GM21723 (cell line): ENCODE measurements around the gene STEAP3.

ENCODE experiments used
- ATAC-seq: cut with Tn5 transposase; IDR thresholded peaks from one replicate; pipeline ENCODE4 v1.9.1; 2021; ENCODE audit warnings: mild to moderate bottlenecking, moderate library complexity; ENCODE audit not compliant: unreplicated experiment

STEAP3 gene, protein sequence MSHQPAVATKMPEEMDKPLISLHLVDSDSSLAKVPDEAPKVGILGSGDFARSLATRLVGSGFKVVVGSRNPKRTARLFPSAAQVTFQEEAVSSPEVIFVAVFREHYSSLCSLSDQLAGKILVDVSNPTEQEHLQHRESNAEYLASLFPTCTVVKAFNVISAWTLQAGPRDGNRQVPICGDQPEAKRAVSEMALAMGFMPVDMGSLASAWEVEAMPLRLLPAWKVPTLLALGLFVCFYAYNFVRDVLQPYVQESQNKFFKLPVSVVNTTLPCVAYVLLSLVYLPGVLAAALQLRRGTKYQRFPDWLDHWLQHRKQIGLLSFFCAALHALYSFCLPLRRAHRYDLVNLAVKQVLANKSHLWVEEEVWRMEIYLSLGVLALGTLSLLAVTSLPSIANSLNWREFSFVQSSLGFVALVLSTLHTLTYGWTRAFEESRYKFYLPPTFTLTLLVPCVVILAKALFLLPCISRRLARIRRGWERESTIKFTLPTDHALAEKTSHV

DNA sequence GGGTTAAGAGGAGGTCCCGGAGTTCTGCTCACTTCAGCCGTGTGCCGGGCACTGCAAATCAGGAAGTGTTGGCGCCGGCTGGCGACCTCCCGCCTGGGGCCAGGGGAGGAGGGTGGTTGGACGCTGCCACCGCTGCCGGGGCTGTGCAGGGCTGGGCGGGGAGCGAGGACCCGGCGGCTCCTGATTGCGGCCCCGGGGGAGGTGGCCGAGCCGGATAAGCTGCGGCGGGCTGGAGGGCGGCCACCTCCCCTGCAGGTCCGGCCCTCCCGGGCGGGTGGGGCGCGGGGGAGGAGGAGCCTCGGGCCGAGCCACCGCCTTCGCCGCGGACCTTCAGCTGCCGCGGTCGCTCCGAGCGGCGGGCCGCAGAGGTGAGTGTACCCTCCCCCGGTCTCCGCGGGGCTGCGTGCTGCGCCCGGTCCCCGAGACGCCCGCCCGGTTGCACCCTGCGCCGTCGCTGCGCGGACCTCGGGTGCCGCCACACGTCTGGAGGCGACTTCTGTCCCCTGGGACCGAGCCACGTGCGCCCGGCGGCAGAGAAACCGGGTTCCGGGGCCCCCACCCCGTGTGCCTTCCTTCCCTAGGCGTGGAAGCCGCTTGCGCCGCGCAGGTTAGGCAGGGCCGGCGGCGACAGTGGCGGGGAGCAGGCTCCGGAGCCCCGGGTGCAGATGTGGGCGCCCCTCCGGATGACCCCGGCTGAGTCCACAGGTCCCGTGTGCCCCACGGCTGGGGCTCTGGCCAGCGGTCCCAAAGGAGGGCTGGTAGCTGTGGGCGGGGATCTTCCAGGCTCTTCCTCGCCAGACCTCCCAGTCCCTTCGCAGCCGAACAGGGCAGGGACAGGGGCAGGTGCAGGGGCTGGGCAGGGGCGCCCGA is at the start of gene STEAP3:
STEAP3 (plus strand) TSS at position 314 of the 870 bp plus-strand sequence. CDS start 7,179 bp downstream, outside the sequence.
- ATAC-seq = peak; percentile 84

DNA sequence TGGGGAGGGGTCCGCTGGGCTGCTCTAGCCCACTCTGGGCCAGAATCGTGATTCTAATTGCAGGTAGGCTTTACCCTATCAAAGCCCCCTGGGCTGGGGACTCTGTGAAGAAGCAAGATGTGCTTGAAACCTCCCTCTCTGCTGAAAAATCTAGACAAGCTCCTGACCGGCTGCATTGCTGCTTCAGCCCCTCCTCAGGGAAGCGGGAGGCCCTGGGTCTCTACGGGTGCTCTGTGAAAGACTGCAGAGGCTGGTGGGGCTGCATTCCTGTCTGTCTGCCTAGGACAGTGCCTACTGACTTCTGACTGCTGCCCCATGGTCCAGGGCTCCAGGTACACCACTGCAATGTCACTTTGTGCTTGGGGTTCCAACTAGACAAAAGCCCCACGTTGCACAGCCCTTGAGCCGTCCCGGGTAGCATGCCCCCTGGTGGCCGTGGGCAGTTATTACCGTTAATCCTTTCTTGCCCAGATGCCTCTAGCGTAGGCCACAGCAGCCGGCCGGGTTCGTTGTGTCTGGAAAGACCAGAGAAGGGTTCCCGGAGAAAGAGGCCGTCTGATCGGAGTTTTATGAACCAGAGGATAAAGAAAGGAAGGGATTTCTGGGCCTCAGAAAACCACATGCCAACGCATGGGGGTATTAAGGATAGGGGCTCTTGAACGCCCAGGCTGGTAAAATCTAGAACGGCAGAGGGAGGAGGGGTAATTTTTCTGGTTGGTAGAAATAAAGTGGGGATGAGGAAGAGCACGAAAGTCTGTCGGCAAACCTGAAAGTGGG is 49.2 kb upstream of the STEAP3 start:
- ATAC-seq = peak; percentile 90

DNA sequence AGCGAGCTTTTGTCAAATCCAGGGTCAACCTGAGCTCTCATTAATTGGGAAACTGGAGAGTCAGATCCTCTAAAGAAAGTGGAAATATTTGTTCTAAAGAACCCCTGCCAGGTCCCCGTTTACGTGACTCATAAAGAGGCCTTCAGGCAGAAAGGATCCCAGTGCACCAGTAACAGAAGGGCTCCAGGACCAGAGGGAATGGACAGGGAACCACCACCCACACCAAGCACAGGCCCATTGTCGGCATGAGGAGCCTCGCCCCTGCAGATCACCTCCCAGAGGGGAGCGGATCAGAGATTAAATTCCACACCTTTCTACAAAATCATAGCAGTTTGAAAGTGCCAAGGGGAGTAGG is 48.7 kb upstream of the STEAP3 start:
- ATAC-seq = no peak

DNA sequence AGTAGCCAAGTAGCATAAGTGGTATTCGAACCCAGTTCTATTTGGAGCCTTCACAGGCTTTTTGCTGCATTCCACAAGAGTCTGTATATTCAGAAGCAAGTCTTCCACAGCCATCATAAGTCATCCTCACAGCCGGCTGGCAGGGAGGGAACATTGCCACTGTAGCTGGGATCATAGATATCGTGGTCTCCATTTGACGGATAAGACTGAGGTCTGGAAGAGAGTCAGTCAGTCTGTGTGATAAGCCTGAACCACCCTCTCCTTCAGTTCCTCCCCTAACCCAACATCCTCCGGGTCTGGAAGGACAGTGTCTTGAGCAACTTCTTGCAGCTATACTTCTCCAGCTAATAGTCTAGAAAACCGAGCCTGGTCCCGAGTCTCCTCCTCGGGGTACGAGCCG is 48.1 kb upstream of the STEAP3 start:
- no peak for ATAC-seq

DNA sequence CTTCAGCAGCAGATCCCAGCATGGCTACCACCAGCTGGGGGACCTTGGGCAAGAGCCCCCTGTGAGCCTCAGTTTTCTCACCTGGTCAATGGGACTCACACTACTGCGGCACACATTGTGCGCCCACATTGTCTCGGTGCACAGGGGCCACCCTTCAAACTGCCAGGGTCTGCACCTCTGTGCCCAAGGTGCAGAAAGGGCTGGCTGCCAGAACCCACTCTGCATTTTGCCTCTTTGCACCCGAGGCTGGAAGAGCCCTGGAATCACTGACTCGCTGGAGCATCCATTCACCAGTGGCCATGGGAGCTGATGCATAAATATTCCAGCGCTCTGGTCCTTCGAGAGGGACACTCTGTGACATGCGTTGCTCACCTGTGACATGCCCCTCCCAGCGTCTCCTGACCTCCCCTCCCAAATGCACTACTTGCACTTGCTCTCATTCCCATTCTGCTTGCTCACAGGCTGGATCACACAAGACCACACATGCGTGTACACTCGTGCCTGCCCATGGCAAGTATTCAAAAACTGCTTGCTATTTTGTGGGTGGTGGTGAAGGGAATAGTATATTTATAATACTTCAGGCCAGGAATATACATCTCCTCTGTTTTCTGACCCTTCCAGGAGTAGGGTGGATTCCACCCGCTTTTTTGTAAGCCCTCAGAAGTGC is 46.3 kb upstream of the STEAP3 start:
- no peak for ATAC-seq

DNA sequence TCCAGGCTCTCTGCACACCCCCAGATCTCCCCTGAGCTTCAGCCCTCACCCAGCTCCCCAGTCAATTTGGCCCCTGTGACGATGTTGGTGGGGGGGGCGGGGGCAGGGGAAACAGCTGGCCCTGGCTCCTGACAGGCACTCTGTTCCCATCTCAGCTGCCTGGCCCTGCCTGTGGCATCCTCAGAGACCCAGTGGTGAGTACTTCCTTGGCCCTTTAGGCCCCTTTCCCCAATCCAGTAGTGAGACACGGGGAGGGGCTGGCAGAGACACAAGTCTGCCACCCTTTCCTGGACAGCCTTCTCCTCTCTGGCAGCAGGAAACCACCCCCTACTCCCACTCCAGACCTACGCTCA is 45.8 kb upstream of the STEAP3 start:
- ATAC-seq = no peak

DNA sequence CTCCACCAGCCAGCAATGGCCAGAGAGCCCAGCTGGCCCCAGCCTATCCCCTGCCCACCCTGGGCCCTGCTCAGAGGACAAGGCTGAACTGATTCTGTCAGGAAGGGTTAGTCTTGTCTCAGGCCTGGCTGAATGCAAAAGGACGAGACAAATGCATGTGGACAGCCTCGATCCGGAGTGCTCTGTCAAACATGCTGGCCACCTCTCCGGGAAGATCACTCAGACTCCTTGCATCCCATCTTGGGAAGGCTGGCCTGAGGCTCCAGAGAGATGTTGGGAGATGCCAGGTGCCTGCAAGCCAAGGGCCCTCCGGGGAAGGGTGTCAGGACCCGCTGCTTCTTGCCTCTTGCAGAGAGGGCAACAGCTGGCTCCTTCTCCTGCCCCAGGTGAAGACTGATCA is 44.9 kb upstream of the STEAP3 start:
- no peak for ATAC-seq

DNA sequence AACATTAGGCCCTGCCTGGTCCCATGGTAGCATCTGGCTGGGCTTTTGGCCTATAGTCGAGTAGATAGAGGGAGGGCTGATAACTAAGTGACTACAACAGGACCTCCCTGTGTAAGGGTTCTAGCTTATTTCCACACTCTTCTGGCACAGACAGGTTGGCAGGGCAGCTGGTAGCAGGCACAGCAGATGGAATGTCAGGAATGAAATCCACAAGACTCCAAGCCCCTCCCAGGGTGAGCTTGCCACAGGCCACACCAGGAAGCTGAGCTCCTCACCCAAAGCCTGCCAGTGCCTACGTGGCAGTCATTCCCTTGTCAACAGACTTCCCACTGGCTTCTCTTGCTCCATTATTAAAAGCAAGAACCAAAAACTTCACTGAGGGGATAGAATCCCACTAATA is 44.4 kb upstream of the STEAP3 start:
- ATAC-seq = no peak

DNA sequence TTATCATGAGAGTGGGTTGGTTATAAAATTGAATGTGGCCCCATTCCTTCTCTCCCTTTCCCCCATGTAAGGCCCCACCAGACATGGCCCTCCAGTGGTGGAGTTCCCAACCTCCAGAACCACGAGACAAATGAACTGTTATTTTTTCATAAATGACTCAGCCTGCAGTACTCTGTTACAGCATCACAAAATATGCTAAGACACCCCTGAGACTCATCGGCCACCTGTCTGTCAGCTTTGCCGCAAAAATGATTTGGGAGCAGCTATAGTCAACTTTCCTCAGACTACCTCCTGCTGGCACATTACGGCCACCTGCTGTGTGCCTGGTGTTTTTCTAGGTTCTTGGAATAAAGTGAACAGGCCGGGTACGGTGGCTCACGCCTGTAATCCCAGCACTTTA is 43.6 kb upstream of the STEAP3 start:
- no peak for ATAC-seq

DNA sequence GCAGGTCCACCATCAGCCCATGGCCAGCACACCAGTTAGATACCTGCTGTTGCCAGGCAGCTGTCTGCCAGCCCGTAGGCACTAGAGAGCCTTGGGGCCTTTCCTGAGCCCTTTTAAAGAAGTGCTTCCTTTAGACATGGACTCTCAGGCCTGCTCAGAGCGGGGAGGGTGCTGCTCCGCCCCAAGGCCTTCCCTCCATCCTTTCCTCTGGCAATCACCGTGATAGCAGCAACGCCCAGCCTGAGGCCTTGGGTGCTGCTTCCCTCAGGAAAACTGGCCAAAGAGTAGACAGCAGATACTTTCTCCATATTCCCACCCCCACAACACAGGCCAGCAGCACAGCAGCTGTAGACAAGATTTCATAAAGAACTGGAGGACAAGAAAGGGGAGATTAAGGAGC is 42.7 kb upstream of the STEAP3 start:
- ATAC-seq = no peak

DNA sequence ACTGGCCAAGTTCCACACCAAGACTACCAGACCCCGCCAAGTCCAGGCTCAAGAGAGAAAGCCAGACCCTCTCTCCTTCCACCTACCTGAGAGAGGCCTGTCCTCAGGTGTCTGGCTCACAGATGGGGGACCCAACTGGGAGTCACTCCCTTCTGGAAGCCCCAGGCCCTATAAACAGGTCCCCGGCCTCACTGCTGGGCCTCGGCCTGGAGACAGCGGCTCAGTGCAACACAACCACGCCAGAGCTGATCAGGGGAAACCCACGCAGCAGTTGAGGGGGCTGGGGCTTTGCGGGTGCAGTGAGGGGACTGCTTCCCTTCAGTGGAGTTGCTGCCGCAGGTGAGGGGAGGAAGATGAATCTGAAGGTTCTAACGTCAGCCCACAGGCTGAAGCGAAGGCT is 42.2 kb upstream of the STEAP3 start:
- no peak for ATAC-seq

DNA sequence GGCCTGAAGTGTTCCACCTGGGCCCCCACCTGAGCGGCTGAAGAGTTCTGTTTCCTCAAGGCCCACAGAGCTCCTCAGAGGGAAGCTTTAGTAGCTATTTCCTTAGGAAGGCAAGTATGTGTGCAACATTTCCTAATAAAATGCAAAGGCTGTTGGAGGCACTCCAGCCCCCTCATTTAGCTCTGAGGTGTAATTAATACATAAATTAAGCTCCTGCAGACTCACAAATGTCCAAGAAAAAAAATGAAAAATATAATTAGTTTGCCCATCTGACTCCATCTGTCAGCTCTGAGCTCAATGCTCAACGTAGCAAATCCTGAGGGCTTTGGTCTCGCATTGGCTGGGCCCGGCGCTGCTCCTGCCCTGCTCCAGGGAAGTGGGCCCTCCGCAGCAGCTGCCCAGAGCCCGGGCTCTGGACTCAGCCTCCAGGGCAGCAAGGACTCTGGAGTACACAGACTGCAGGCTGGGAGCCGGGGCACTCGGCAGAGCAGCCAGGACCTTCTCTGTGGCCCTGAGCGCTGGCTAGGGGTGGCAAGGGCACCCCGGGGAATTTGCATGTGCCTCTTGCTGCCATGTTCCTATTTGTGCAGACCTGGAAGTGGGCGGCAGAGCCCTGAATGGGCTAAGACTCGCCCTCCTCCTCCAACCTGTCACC is 41.7 kb upstream of the STEAP3 start:
- ATAC-seq = no peak

DNA sequence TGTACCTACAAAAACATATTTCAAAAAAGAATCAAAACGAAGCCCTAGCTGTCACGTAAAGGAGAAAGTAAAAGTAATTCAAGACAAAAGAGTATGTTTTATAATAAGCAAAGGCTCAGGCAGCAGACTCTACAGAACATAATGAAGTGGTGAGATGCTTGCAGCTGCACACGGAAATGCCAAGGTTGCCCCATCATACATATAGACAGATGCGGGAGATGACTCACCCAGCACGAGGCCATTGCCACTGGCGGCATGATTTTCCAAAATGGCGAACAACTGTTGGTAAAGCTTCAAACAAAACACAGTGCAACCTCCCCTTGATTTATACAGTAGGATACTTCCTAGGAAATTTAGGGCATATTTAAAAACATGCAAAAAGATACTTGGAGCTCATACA is 39.1 kb upstream of the STEAP3 start:
- no peak for ATAC-seq

DNA sequence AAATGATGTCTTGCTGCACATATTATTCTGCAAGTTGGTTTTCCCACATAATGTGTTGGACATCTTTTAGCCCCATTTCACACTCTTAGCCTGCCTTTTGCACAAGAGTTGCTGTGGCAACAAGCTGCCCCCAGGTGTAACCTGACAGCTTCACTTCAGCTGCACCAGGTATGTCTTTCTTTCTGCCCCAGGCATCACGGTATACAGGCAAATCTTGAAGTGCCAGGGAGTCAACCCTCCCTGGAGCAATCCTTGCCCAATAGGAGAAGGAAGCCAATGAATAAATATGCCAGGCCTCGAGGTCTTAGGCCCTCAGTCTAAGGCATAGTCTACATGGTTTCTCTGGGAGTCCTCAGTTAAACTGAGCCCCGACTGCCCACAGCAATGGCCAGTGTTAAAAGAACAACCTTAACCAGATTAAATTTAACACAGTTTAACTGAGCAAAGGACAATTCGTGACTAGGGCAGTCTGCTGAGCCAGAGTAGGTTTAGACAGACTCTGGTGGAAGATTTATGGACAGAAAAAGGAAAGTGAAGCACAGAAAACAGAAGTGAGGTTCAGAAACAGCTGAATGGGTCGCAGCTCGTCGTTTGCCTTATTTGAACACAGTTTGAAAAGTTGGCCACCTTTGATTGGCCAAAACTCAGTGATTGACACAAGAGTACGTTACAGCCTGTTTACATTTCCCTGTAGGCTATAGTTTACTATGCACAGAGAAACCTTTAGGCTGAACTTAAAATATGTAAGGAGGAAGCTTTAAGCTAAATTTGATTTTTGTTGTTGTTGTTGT is 33.1 kb upstream of the STEAP3 start:
- no peak for ATAC-seq

DNA sequence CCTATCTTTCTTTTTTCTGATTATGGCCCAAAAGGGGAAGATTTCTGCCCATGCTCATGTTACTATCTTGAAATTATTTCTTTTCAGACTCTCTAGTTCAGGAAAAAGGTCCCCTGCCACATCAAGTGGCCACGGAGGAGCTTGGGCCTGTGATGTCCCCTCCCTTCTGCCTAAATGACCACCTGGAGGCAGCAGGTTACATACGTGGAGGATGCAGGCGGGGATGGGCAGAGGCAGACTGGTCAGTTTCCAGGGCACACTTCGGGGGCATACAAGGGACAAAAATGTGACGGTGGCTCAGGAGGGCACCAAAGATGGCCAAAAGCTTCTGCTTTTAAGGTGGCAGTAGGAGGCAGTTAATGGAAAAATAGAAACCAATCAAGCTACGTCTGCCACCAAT is 30.7 kb upstream of the STEAP3 start:
- no peak for ATAC-seq

DNA sequence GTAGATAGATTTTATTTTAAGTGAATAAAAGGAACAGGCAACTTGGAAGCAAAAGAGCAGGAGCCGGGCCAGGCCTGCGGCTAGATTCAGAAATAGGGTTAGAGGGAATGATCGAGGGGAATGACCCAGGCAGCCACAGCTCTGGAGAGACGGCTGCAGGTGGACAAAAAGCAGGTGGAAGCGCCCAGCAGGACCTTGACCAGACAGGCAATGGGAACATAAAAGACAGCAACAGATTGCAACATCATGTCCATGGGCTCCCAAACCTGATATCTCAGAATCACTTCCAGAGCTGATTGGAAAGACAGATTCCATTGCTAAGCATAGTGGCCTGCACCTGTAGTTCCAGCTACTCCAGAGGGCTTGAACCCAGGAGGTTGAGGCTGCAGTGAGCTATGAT is 28.6 kb upstream of the STEAP3 start:
- no peak for ATAC-seq

DNA sequence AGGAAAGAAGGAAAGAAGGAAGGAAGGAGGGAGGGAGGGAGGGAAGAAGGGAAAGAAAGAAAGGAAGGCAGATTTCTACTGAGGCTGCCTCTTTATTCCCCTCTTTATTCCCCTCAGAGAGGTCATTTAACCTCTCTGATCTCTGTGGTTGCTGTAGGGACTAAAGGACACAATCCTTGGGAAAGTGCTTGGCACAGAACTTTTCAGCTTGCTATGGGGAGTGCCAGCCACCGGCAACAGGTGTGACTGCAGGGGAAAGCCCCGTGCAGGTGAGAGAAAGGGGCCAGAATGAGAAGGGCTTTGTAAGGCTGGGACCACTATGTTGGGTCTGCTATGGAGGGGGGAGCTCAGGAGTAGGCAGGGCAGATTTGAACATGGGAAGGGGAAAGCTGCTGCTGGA is 27.7 kb upstream of the STEAP3 start:
- no peak for ATAC-seq

DNA sequence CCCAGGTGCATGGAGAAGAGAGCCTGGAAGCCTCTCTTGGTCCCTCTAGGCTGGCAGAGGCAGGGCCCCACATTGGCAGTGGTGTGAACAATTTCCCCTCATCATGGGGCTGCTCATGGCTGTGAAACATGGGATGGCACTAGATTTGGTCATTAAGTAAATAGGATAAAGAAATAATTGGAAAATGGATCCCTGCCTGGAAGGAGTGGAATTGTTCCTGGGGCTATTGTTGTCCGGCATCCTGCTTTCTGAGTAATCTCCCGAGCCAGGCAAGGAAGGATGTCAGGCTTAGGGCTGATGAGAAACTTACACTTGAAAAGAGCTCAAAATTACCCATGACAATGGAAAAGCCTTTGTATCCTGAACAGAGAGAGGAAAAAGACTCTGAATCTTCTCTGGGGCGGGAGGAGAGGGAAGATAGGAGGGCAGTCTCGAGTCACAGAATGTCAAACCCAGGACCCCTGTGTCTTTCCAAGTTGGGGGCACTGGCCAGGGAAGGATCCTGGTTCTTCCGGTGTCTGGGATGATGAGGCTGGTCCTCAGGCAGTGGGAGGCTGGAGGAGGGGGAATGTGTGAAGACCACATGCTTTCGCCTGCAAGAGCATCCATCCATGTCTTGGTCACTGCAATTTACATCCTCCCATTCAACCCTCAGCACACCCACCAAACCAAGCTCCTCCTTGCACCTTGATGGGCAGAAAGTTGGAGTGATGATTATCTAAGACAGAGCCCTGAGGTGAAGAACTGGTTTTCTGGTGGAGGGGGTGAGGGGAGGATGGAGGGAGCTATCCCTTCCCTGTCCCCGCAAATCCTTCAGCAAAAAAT is 27.1 kb upstream of the STEAP3 start:
- ATAC-seq = no peak

DNA sequence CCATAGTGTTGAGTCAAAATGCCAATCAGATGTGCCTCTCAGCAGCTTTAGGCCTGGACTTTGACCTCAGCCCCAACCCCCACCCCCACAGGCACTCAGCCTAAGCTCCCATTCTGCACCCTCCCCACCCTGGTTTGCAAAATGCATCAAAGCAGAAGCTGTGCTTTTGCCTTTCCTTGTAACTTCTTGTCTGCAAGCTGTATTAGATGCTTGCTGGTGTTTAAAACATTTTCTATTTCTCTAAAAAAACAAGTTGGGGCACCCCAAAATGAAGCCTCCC is 26.6 kb upstream of the STEAP3 start:
- ATAC-seq = no peak
